ENCODE data around the gene DYSF. TPM values are rescaled to one million over a fixed set of nuclear protein-coding genes. Genes with fewer than 3 reads are reported as not detected.

The DYSF gene
- total and polyA plus RNA-seq, 2 donors (not counting 3 experiments of a cell fraction or from before 2014, with no cell fraction given) = 50.9 to 152 TPM

DNA sequence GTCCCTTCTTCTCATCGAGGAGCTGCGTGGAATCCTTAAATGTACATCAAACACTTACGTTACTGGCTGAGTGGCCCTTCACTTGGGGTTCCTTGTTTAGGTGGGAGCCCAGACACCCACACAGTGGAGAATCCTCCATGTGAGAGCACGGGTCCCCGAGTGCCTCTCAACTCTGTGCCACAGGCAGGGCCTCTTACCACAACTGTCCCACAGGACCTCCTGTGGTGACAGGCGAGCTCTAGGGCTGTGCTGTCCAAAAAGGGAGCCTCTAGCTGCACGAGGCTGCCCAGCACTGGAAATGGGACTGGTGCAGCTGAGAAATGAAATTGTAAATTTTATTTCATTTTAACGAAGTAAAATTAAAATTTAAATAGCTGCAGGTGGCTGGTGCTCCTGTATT is 145.7 kb downstream of the DYSF start:
- H3K36me3 ChIP-seq (ENCODE audit: control insufficient read depth in 2 of 2, extremely low read depth in 1 of 2, insufficient read depth in 2 of 2, low read length in 2 of 2) = peaks cover 0 to 13% of the 10 kb centered on the region in 2 experiments
- ChIA-PET CTCF (no interaction called here), POLR2A (no interaction called here)
- FAIRE-seq (no peak), DNase-seq (ENCODE audit: low read depth, low spot score) (no peak)
- H3K4me2 ChIP-seq (ENCODE audit: insufficient read depth, low read length) = no peak overlapping the region
- TF ChIP-seq POLR2A (IDR thresholded peaks at IDR 0.05; ENCODE audit: low read depth, low read length) (no peak), MYC (IDR thresholded peaks at IDR 0.05; ENCODE audit: low read depth, low read length) (no peak), JUN (IDR thresholded peaks at IDR 0.05; ENCODE audit: borderline replicate concordance, insufficient read depth, insufficient read length, low read depth) (no peak), MAX (IDR thresholded peaks at IDR 0.05; ENCODE audit: insufficient read depth, insufficient read length) (no peak), EZH2 (IDR thresholded peaks at IDR 0.05; ENCODE audit: borderline replicate concordance, low read depth, low read length, severe bottlenecking) (no peak), GATA2 (IDR thresholded peaks at IDR 0.05; ENCODE audit: insufficient read depth, insufficient read length, low read depth, low read length) (no peak), POLR2AphosphoS5 (IDR thresholded peaks at IDR 0.05; ENCODE audit: insufficient read depth, low read depth, low read length) (no peak), FOS (IDR thresholded peaks at IDR 0.05; ENCODE audit: borderline replicate concordance, insufficient read depth, low read length) (no peak)
- TF ChIP-seq, protein P1, sequence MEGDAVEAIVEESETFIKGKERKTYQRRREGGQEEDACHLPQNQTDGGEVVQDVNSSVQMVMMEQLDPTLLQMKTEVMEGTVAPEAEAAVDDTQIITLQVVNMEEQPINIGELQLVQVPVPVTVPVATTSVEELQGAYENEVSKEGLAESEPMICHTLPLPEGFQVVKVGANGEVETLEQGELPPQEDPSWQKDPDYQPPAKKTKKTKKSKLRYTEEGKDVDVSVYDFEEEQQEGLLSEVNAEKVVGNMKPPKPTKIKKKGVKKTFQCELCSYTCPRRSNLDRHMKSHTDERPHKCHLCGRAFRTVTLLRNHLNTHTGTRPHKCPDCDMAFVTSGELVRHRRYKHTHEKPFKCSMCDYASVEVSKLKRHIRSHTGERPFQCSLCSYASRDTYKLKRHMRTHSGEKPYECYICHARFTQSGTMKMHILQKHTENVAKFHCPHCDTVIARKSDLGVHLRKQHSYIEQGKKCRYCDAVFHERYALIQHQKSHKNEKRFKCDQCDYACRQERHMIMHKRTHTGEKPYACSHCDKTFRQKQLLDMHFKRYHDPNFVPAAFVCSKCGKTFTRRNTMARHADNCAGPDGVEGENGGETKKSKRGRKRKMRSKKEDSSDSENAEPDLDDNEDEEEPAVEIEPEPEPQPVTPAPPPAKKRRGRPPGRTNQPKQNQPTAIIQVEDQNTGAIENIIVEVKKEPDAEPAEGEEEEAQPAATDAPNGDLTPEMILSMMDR (IDR thresholded peaks at IDR 0.05; ENCODE audit: extremely low read depth in 1 of 2, insufficient read depth in 1 of 2, low read depth in 1 of 2, low read length in 2 of 2) = no peak
- H4K20me1 ChIP-seq (replicated peaks; ENCODE audit: control insufficient read depth, extremely low read depth, insufficient read depth, low read length) = no peaks in the 10 kb centered on the region
- H3K9me3 ChIP-seq (replicated peaks; ENCODE audit: control insufficient read depth, insufficient read depth, low read length) = no peaks in the 10 kb centered on the region
- BruUV-seq (replicated peaks) = no TSS peak
- no peaks in the 10 kb centered on the region for H3K27me3 ChIP-seq (ENCODE audit: control insufficient read depth in 2 of 2, insufficient read depth in 2 of 2, low read length in 2 of 2)
- H3K79me2 ChIP-seq (ENCODE audit: control insufficient read depth, insufficient read depth, low read length) = no peaks in the 10 kb centered on the region
- no peaks in the 10 kb centered on the region for H3K9me1 ChIP-seq (replicated peaks; ENCODE audit: control insufficient read depth, extremely low read depth, insufficient read depth, low read length)
- H3K27ac ChIP-seq (ENCODE audit: insufficient read depth, low read depth, low read length) = no peak overlapping the region
- H3K4me1 ChIP-seq (ENCODE audit: control insufficient read depth, extremely low read depth, insufficient read depth, low read length) = peaks cover 16% of the 10 kb centered on the region
- H2AFZ ChIP-seq (ENCODE audit: low read depth, low read length) = no peak overlapping the region
- intact Hi-C loops (cut with micrococcal nuclease) (no loop called here), dilution Hi-C loops (cut with MboI; ENCODE audit: extremely low pct_ligation_motif_present, low sequenced_read_pairs) (no loop called here)
- H3K9ac ChIP-seq (replicated peaks; ENCODE audit: extremely low read depth, insufficient read depth, low read length) = no peak overlapping the region
- H3K4me3 ChIP-seq (replicated peaks in 1 of 3; ENCODE audit: insufficient read depth in 1 of 3, low read depth in 1 of 3, low read length in 3 of 3) = no peak overlapping the region

Data from endothelial cell of umbilical vein (primary cell).